ENCODE results near the gene PCGF2. TPM values are rescaled to one million over a fixed set of nuclear protein-coding genes. Genes with fewer than 3 reads are reported as not detected.

Gene PCGF2
- total and polyA plus RNA-seq, 9 of the 15 experiments (the other 6 are each of a cell fraction or from before 2014, with no cell fraction given), result 1.3 to 33.4 (median 7.0) TPM

- FAIRE-seq (no peak), ATAC-seq (no peak), DNase-seq (ENCODE audit: extremely low read depth in 1 of 4, low spot score in 3 of 4) (peak in 1 of 4 experiments; percentile 38)
- intact Hi-C loops (cut with micrococcal nuclease) (no loop called here), in situ Hi-C loops (cut with MboI) (no loop called here)
- Histone ChIP-seq H3K27me3 (ENCODE audit: control insufficient read depth in 2 of 2, insufficient read depth in 2 of 2, low read length in 2 of 2) (no peaks in the 10 kb centered on the region), H3K4me2 (ENCODE audit: insufficient read depth, low read length) (no peak overlapping the region), H3K9me1 (ENCODE audit: control insufficient read depth, insufficient read depth, low read length) (peaks cover 4% of the 10 kb centered on the region), H3K9me3 (replicated peaks; ENCODE audit: control insufficient read depth, insufficient read depth, low read depth, low read length) (no peaks in the 10 kb centered on the region), H2AFZ (ENCODE audit: low read depth, low read length) (no peak overlapping the region), H3K79me2 (ENCODE audit: control insufficient read depth, insufficient read depth, low read length) (peaks cover 11% of the 10 kb centered on the region), H3K4me3 (no peak overlapping the region), H3K36me3 (ENCODE audit: control insufficient read depth, insufficient read depth, low read length) (peaks cover 83% of the 10 kb centered on the region; the same call in 2 of the 3 replicates), H3K27ac (ENCODE audit: extremely low read depth, low read depth, low read length) (no peak overlapping the region), H4K20me1 (replicated peaks; ENCODE audit: control insufficient read depth, insufficient read depth, low read length) (peaks cover 8% of the 10 kb centered on the region; the same call in 1 of the 2 replicates), H3K9ac (ENCODE audit: insufficient read depth in 1 of 2, low read depth in 2 of 2, low read length in 2 of 2) (peak overlapping the region in 1 of 2 experiments; percentile 83; a peak in 2 of 4 replicates), H3K4me1 (replicated peaks in 1 of 2; ENCODE audit: control insufficient read depth in 2 of 2, insufficient read depth in 2 of 2, low read length in 2 of 2) (peaks cover 30 to 52% of the 10 kb centered on the region in 2 experiments)
- ChIA-PET POLR2A (interaction anchor here (0.6 to 2.6 kb wide), 2 partner anchors 12 to 20 kb away, joined by 3 to 15 read pairs; no protein-coding TSS in a partner anchor), CTCF (ENCODE audit: low intra/inter-chr PET ratio) (no interaction called here)
- no TSS peak for BruUV-seq (replicated peaks)
- TF ChIP-seq CREM (IDR thresholded peaks at IDR 0.05; ENCODE audit: low read depth) (0 out of 2 replicates have a peak, but pooled peaks have one; percentile 21), MEIS2 (IDR thresholded peaks at IDR 0.05; ENCODE audit: partially characterized antibody) (no peak), ZNF263 (CRISPR knock-in tag; IDR thresholded peaks at IDR 0.05; ENCODE audit: borderline replicate concordance) (peak; percentile 8; the same call in 1 of the 2 replicates), CCNT2 (IDR thresholded peaks at IDR 0.05; ENCODE audit: borderline replicate concordance, extremely low read depth, insufficient read length, low read depth, low read length) (peak; percentile 7), DACH1 (IDR thresholded peaks at IDR 0.05; ENCODE audit: partially characterized antibody) (no peak), EGR1 (conservative IDR thresholded peaks at IDR 0.05) (peak; percentile 51), MEF2A (IDR thresholded peaks at IDR 0.05; ENCODE audit: control insufficient read depth, low read depth, low read length) (peak; percentile 75; the same call in 1 of the 2 replicates), XRCC3 (IDR thresholded peaks at IDR 0.05) (no peak), RBFOX2 (IDR thresholded peaks at IDR 0.05; ENCODE audit: low read depth, low read length) (peak; percentile 42; the same call in 1 of the 2 replicates), SREBF1 (IDR thresholded peaks at IDR 0.05; ENCODE audit: borderline replicate concordance, low read depth, low read length) (no peak)
- WGBS (ENCODE audit: insufficient coverage, low coverage, missing lambda C conversion rate), result 66% methylated on average over 25 of the region's 26 CpGs
Measured at GRCh38 chr17:38711792-38712571, 36.2 kb downstream of the PCGF2 start.

All from K562 (cell line).